Measurements from ENCODE around the gene YPEL3. TPM values are rescaled to one million over a fixed set of nuclear protein-coding genes. Genes with fewer than 3 reads are reported as not detected.

YPEL3 gene
- total RNA-seq, 4 donors from 2014 or later: 85.8 to 144 (median 113) TPM

DNA sequence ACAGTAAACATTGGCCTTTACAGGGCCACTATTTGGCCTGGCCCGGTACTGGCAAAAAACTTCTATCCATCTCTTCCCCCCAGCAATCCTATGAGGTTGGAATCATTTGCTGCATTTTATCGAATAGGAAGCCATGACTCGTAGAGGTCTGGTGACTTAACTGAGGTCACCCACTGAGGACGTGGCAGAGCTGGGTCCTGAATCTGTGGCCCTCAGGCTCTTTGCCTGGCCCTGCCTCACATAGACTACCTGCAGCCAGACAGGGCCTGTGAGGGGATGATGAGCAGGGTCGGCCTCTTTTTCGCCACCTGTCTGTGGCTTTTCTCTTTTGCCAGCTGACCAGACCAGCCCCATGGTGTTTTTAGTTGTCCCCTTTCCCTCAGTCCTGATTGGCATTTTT is 18.4 kb downstream of the YPEL3 start:
- DNase-seq: no peak
- TF ChIP-seq, protein P1, sequence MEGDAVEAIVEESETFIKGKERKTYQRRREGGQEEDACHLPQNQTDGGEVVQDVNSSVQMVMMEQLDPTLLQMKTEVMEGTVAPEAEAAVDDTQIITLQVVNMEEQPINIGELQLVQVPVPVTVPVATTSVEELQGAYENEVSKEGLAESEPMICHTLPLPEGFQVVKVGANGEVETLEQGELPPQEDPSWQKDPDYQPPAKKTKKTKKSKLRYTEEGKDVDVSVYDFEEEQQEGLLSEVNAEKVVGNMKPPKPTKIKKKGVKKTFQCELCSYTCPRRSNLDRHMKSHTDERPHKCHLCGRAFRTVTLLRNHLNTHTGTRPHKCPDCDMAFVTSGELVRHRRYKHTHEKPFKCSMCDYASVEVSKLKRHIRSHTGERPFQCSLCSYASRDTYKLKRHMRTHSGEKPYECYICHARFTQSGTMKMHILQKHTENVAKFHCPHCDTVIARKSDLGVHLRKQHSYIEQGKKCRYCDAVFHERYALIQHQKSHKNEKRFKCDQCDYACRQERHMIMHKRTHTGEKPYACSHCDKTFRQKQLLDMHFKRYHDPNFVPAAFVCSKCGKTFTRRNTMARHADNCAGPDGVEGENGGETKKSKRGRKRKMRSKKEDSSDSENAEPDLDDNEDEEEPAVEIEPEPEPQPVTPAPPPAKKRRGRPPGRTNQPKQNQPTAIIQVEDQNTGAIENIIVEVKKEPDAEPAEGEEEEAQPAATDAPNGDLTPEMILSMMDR (IDR thresholded peaks at IDR 0.05): no peak
- no peak for TF ChIP-seq POLR2A (IDR thresholded peaks at IDR 0.05)
- H3K36me3 ChIP-seq: peaks cover 0 to 51% (median 0%) of the 10 kb centered on the region in 3 donors
- no peaks in the 10 kb centered on the region for H3K9me3 ChIP-seq
- H3K27ac ChIP-seq: no peak overlapping the region
- H3K4me1 ChIP-seq: peaks cover 0 to 29% (median 4%) of the 10 kb centered on the region in 4 donors
- peak overlapping the region in 1 of 4 donors; percentile 80 for H3K4me3 ChIP-seq
- no peaks in the 10 kb centered on the region for H3K27me3 ChIP-seq

DNA sequence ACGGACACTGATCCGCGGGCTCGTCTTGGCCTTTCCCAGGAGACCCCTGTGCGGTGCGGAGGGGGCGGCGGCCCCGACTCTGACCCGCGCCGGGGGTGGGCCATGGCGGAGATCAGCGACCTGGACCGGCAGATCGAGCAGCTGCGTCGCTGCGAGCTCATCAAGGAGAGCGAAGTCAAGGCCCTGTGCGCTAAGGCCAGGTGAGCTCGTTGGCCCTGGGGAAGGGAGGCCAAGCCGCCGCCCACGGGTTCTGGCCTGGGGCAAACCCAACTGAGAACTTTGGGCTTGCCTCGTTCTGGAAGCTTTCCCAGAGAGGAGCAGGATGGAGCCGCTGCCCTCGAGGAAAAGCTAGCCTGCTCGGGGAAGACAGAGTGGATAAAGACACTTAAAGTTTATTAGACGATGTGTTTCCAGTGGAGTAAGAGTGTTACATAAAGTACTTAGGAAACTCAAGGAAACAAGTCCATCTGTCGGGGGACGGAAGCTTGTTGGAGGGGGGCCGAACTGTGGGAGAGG is 19.7 kb downstream of the YPEL3 start:
- DNase-seq: peak in 1 of 3 donors; percentile 63
- Histone ChIP-seq H3K4me1 (peaks cover 0 to 29% (median 4%) of the 10 kb centered on the region in 4 donors), H3K36me3 (peaks cover 0 to 51% (median 0%) of the 10 kb centered on the region in 3 donors), H3K27me3 (no peaks in the 10 kb centered on the region), H3K27ac (peak overlapping the region; percentile 88 to 93 (median 88)), H3K9me3 (no peaks in the 10 kb centered on the region), H3K4me3 (peak overlapping the region; percentile 69 to 95 (median 88))
- no peak for TF ChIP-seq POLR2A (IDR thresholded peaks at IDR 0.05)
- TF ChIP-seq, protein P1 (IDR thresholded peaks at IDR 0.05): no peak

DNA sequence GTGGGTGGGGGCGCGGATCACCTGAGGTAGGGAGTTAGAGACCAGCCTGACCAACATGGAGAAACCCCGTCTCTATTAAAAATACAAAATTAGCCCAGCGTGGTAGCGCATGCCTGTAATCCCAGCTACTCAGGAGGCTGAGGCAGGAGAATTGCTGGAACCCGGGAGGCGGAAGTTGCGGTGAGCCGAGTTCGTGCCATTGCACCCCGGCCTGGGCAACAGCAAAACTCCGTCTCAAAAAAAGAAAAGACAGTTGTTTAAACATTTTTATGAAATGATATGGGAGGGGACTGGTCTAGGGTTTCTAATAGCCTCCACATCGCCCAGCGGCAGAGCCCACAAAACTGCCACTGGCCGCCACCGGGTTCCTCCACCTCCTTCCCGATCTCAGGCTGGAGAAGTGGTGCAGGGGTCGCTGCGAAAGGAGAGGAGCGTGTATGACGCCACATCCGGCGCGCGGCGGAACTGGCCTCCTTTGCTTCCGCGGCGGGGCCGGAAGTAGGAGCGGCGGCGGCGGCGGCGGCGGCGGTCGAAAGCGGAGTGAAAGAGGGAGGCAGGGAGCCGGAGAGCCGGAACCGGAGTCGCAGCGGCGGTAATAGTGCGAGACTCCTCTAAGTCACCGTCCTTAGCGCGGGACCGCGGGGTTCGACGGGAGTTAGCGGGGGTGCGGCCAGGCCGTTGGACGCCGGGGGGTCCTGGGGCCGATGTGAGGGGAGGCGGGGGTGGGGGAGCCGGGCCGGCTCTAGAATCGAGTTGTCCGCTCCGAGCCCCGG is 20.3 kb downstream of the YPEL3 start, which contains the start of gene PPP4C:
Gene PPP4C, plus strand, starts transcription at position 492 of the 773 bp plus-strand sequence. CDS start 384 bp downstream, outside the sequence.
- no peaks in the 10 kb centered on the region for H3K9me3 ChIP-seq
- H3K4me1 ChIP-seq: peaks cover 0 to 29% (median 4%) of the 10 kb centered on the region in 4 donors
- peak within 1 kb of the TSS; percentile 69 to 95 (median 88) for H3K4me3 ChIP-seq
- peak within 1 kb of the TSS; percentile 88 to 93 (median 88) for H3K27ac ChIP-seq
- peaks cover 0 to 51% (median 0%) of the 10 kb centered on the region in 3 donors for H3K36me3 ChIP-seq
- DNase-seq: peak; percentile 92 to 97 (median 94)
- TF ChIP-seq, protein P1 (IDR thresholded peaks at IDR 0.05): peak in 3 of 6 experiments; percentile 4 to 12 (median 10)
- TF ChIP-seq POLR2A (IDR thresholded peaks at IDR 0.05): peak; percentile 84 to 85
- H3K27me3 ChIP-seq: no peaks in the 10 kb centered on the region

DNA sequence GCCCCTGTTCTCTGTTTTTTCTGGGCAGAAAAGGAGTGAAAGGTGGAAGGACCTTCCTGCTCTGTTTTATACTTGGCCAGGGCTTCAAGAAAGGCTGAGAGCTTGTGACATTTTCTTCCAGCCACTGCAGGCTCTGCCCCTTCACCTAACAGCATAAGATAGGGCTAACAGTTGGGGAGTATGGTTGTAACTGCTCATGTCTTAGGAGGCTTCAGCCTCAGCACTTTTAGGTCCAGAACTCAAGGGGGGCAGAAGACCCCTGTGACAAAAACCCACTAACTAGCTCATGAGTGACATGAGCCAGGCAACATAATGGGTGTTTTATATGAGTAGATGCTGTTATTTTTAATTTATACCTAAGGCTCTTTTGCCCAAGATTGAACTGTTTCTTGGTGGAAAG is 25.5 kb downstream of the YPEL3 start:
- Histone ChIP-seq H3K27ac (no peak overlapping the region), H3K36me3 (peaks cover 0 to 63% (median 0%) of the 10 kb centered on the region in 3 donors), H3K27me3 (no peaks in the 10 kb centered on the region), H3K4me1 (peaks cover 0 to 42% (median 11%) of the 10 kb centered on the region in 4 donors), H3K9me3 (no peaks in the 10 kb centered on the region), H3K4me3 (no peak overlapping the region)
- no peak for DNase-seq
- TF ChIP-seq, protein P1 (IDR thresholded peaks at IDR 0.05): no peak
- no peak for TF ChIP-seq POLR2A (IDR thresholded peaks at IDR 0.05)

DNA sequence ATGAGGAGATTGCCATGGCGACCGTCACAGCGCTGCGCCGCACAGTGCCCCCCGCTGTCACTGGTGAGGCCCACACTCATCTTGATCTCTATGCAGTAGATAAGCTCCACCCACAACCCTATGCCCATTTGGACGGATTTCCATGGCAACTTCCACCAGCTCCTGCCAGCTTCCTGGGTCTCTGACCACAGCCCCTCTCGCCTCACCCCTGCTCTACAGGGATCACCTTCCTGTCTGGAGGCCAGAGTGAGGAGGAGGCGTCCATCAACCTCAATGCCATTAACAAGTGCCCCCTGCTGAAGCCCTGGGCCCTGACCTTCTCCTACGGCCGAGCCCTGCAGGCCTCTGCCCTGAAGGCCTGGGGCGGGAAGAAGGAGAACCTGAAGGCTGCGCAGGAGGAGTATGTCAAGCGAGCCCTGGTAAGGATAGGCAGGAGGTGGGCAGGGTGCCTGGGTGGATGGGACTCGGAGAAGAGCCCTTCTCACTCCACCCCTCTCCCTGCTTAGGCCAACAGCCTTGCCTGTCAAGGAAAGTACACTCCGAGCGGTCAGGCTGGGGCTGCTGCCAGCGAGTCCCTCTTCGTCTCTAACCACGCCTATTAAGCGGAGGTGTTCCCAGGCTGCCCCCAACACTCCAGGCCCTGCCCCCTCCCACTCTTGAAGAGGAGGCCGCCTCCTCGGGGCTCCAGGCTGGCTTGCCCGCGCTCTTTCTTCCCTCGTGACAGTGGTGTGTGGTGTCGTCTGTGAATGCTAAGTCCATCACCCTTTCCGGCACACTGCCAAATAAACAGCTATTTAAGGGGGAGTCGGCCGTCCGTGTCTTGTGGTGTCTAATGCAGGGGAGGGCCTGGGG is 26.2 kb downstream of the YPEL3 start:
- Histone ChIP-seq H3K4me1 (peaks cover 0 to 37% (median 7%) of the 10 kb centered on the region in 4 donors), H3K27ac (no peak overlapping the region), H3K4me3 (peak overlapping the region in 1 of 4 donors; percentile 6), H3K36me3 (peaks cover 0 to 63% (median 0%) of the 10 kb centered on the region in 3 donors), H3K27me3 (no peaks in the 10 kb centered on the region), H3K9me3 (no peaks in the 10 kb centered on the region)
- TF ChIP-seq, protein P1 (IDR thresholded peaks at IDR 0.05): no peak
- TF ChIP-seq POLR2A (IDR thresholded peaks at IDR 0.05): no peak
- DNase-seq: no peak

Data from Peyer's patch (tissue), 4 donors.